Liver (tissue), 3 donors: Measurements from ENCODE around the gene TMEM39B.

Source experiments
- EGR1 ChIP-seq, 2 donors: IDR thresholded peaks; 2 replicates each; pipeline ENCODE4 v1.6.1; 2016 to 2018; ENCODE audit warnings: antibody characterized with exemption in 2 of 2, low read depth in 2 of 2
- FOXA1 ChIP-seq: IDR thresholded peaks from 2 replicates; pipeline ENCODE4 v1.6.1; 2016; ENCODE audit warnings: antibody characterized with exemption
- JUND ChIP-seq, 2 donors: IDR thresholded peaks; 2 replicates each; pipeline ENCODE4 v1.6.1; 2016; ENCODE audit warnings: antibody characterized with exemption in 2 of 2
- RAD21 ChIP-seq, 2 donors: IDR thresholded peaks; 2 replicates each; pipeline ENCODE4 v1.6.1; 2016; ENCODE audit warnings: antibody characterized with exemption in 2 of 2, mild to moderate bottlenecking in 2 of 2
- SP1 ChIP-seq: IDR thresholded peaks from 2 replicates; pipeline ENCODE4 v1.6.1; 2018; ENCODE audit warnings: antibody characterized with exemption, mild to moderate bottlenecking
- TAF1 ChIP-seq: conservative IDR thresholded peaks from 2 replicates; pipeline ENCODE4 v1.6.1; 2016; ENCODE audit warnings: antibody characterized with exemption, mild to moderate bottlenecking
- YY1 ChIP-seq: IDR thresholded peaks from 2 replicates; pipeline ENCODE4 v1.6.1; 2016; ENCODE audit warnings: antibody characterized with exemption, mild to moderate bottlenecking
- TF ChIP-seq, protein P1 (sequence below): fragments of 150-350 bp; IDR thresholded peaks from 2 replicates; pipeline ENCODE4 v1.5.1; 2017; ENCODE audit warnings: improper control_type of control experiment, low read depth, low read length; ENCODE audit not compliant: missing input control
- TF ChIP-seq, protein P2 (sequence below): IDR thresholded peaks from 2 replicates; pipeline ENCODE4 v1.6.1; 2016; ENCODE audit warnings: antibody characterized with exemption
- TF ChIP-seq, protein P3 (sequence below): IDR thresholded peaks from 2 replicates; pipeline ENCODE4 v1.6.1; 2016; ENCODE audit warnings: antibody characterized with exemption
- TF ChIP-seq, protein P4 (sequence below): IDR thresholded peaks from 2 replicates; pipeline ENCODE4 v1.6.1; 2016; ENCODE audit warnings: antibody characterized with exemption
- donor health status: healthy.
- donor health status: healthy.

DNA sequence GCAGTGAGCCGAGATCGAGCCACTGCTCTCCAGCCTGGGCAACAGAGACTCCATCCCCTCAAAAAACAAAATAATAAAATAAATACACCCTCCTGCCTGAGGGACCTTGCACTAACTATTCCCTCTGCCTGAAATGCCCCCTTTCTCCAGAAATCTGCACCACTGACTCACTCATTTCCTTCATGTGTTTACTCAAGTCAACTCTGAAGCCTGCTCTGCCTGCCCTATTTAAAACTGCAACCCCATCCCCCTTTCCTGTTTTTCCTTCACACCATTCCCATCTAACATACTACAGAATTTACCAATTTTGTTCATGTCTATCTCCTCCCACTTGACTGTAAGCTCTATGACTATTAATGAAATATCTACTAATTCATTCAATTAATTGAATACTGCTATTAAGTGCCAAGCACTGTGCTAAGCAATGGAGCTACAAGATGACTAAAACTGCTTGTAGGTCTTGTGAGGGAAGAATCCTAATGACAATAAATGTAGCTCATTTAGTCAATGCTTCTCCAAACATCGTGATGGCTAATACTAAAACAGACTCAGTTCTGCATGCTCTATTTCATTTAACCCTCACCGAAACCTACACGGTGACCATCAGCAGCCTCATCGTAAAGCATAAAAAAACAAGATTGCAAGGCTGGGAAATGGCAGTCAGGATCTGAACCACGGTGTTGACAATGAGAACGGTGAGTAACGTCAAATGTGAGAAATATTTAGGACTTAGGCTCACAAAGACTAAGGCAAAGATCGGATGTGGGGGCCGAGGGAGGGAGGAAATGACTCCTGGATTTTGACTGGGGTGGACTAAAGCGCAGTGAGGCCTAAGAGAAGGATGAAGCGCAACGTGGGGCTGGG, 749 bp upstream of the TMEM39B start:
- TF ChIP-seq, protein P1, sequence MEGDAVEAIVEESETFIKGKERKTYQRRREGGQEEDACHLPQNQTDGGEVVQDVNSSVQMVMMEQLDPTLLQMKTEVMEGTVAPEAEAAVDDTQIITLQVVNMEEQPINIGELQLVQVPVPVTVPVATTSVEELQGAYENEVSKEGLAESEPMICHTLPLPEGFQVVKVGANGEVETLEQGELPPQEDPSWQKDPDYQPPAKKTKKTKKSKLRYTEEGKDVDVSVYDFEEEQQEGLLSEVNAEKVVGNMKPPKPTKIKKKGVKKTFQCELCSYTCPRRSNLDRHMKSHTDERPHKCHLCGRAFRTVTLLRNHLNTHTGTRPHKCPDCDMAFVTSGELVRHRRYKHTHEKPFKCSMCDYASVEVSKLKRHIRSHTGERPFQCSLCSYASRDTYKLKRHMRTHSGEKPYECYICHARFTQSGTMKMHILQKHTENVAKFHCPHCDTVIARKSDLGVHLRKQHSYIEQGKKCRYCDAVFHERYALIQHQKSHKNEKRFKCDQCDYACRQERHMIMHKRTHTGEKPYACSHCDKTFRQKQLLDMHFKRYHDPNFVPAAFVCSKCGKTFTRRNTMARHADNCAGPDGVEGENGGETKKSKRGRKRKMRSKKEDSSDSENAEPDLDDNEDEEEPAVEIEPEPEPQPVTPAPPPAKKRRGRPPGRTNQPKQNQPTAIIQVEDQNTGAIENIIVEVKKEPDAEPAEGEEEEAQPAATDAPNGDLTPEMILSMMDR: no peak
- TF ChIP-seq RAD21 (IDR thresholded peaks at IDR 0.05): no peak
- TF ChIP-seq TAF1: no peak
- TF ChIP-seq, protein P2, sequence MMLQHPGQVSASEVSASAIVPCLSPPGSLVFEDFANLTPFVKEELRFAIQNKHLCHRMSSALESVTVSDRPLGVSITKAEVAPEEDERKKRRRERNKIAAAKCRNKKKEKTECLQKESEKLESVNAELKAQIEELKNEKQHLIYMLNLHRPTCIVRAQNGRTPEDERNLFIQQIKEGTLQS: no peak
- TF ChIP-seq, protein P3, sequence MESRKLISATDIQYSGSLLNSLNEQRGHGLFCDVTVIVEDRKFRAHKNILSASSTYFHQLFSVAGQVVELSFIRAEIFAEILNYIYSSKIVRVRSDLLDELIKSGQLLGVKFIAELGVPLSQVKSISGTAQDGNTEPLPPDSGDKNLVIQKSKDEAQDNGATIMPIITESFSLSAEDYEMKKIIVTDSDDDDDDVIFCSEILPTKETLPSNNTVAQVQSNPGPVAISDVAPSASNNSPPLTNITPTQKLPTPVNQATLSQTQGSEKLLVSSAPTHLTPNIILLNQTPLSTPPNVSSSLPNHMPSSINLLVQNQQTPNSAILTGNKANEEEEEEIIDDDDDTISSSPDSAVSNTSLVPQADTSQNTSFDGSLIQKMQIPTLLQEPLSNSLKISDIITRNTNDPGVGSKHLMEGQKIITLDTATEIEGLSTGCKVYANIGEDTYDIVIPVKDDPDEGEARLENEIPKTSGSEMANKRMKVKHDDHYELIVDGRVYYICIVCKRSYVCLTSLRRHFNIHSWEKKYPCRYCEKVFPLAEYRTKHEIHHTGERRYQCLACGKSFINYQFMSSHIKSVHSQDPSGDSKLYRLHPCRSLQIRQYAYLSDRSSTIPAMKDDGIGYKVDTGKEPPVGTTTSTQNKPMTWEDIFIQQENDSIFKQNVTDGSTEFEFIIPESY: no peak
- TF ChIP-seq, protein P4, sequence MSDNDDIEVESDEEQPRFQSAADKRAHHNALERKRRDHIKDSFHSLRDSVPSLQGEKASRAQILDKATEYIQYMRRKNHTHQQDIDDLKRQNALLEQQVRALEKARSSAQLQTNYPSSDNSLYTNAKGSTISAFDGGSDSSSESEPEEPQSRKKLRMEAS: no peak
- no peak for TF ChIP-seq EGR1 (IDR thresholded peaks at IDR 0.05; ENCODE audit: low read depth in 2 of 2)
- no peak for TF ChIP-seq FOXA1
- no peak for TF ChIP-seq YY1
- TF ChIP-seq JUND (IDR thresholded peaks at IDR 0.05): no peak
- TF ChIP-seq SP1: no peak
